DOHH2 (cell line): ENCODE results near the gene LSS.

Experiments
- H3F3A ChIP-seq: fragments of 200-600 bp; sonication (generic), shearing (Covaris generic); 2 replicates; pipeline ENCODE4 v1.6.0; 2016; ENCODE audit warnings: antibody characterized with exemption, mild to moderate bottlenecking; ENCODE audit not compliant: control insufficient read depth, insufficient read depth
- H3K27ac ChIP-seq: fragments of 200-600 bp; sonication (generic); 2 replicates; pipeline ENCODE4 v1.5.1; 2014; ENCODE audit warnings: low read depth, mild to moderate bottlenecking, low read length, moderate library complexity
- H3K27me3 ChIP-seq: fragments of 200-600 bp; sonication (generic); 2 replicates; pipeline ENCODE4 v1.6.1; 2014; ENCODE audit warnings: mild to moderate bottlenecking, low read length, mixed read lengths; ENCODE audit not compliant: control insufficient read depth
- H3K36me3 ChIP-seq: fragments of 200-600 bp; sonication (generic); 2 replicates; pipeline ENCODE4 v1.6.1; 2014; ENCODE audit warnings: mild to moderate bottlenecking, low read length, moderate library complexity, mixed read lengths; ENCODE audit not compliant: control insufficient read depth
- H3K4me1 ChIP-seq: fragments of 200-600 bp; sonication (generic); 2 replicates; pipeline ENCODE4 v1.6.1; 2014; ENCODE audit warnings: mild to moderate bottlenecking, low read length, mixed read lengths; ENCODE audit not compliant: control insufficient read depth
- H3K4me2 ChIP-seq: fragments of 200-600 bp; sonication (generic); 2 replicates; pipeline ENCODE4 v1.6.0; 2014; ENCODE audit warnings: mild to moderate bottlenecking, low read length, moderate library complexity
- H3K4me3 ChIP-seq: fragments of 200-600 bp; sonication (generic); 2 replicates; pipeline ENCODE4 v1.5.1; 2014; ENCODE audit warnings: mild to moderate bottlenecking, low read length, mixed read lengths
- H3K79me2 ChIP-seq: fragments of 200-600 bp; sonication (generic); 2 replicates; pipeline ENCODE4 v1.6.1; 2014; ENCODE audit warnings: mild to moderate bottlenecking, low read length, mixed read lengths; ENCODE audit not compliant: control insufficient read depth
- H3K9me2 ChIP-seq: fragments of 200-600 bp; sonication (generic); replicated peaks from 2 replicates; pipeline ENCODE4 v1.6.1; 2014; ENCODE audit warnings: mild to moderate bottlenecking, low read length, mixed read lengths; ENCODE audit not compliant: control insufficient read depth
- H3K9me3 ChIP-seq: fragments of 200-600 bp; sonication (generic); 2 replicates; pipeline ENCODE4 v1.6.1; 2014; ENCODE audit warnings: antibody characterized with exemption, low read length, mixed read lengths; ENCODE audit not compliant: control insufficient read depth, insufficient read depth
- H4K20me1 ChIP-seq: fragments of 200-600 bp; sonication (generic); 2 replicates; pipeline ENCODE4 v1.6.0; 2014; ENCODE audit warnings: low read depth, mild to moderate bottlenecking, antibody characterized with exemption, low read length, moderate library complexity; ENCODE audit not compliant: control insufficient read depth, insufficient read depth
- EZH2phosphoT487 ChIP-seq: fragments of 200-600 bp; sonication (generic); IDR thresholded peaks from 2 replicates; pipeline ENCODE4 v1.6.1; 2017; ENCODE audit warnings: borderline replicate concordance, mild to moderate bottlenecking, antibody characterized with exemption, low read length, moderate library complexity, mixed read lengths
- TF ChIP-seq, protein P1 (sequence below): fragments of 200-600 bp; sonication (generic); IDR thresholded peaks from one replicate; pipeline ENCODE4 v1.5.1; 2014; ENCODE audit warnings: antibody characterized with exemption, mild to moderate bottlenecking, low read depth, low read length; ENCODE audit not compliant: poor library complexity, severe bottlenecking

Gene LSS

DNA sequence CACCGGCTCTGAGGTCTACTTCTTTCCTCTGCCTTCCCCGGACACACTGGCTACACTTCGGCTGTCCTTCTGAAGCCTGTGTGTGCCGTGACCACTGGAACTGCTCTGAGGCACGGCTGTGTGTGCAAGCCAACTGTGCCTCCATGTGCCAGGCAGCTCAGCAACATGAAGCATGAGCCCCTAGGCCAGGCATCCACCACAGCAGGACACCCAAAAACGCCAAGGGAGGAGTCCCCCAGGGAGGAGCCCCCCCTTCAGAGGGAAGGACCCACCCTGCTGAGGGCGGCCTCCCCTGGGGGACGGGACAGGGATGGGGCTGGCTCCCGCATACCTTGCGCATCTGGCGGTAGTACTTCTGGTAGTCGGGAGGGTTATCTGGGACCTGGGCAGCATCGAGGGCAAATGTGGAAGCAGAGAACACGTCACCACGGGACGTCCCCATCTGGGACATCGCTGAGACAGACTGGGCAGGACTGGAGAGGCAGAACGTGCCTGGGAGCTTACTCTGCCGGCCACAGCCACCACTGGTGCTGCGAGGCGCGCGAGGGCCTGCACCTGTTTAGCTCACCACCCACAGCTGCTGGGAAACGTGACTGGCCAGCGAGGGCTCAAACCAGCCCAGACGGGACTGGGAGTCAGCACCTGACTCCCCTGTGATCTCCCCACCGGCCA is 20.5 kb downstream of the LSS start:
- Histone ChIP-seq H3K27me3 (no peaks in the 10 kb centered on the region), H3K9me2 (no peaks in the 10 kb centered on the region), H3K4me2 (no peak overlapping the region), H3K79me2 (no peaks in the 10 kb centered on the region), H3K4me3 (no peak overlapping the region), H3F3A (no peaks in the 10 kb centered on the region; the same call in 1 of the 2 replicates), H3K4me1 (no peaks in the 10 kb centered on the region), H3K36me3 (peaks cover 87% of the 10 kb centered on the region), H3K9me3 (no peaks in the 10 kb centered on the region), H3K27ac (no peak overlapping the region), H4K20me1 (no peaks in the 10 kb centered on the region)
- no peak for TF ChIP-seq EZH2phosphoT487
- TF ChIP-seq, protein P1, sequence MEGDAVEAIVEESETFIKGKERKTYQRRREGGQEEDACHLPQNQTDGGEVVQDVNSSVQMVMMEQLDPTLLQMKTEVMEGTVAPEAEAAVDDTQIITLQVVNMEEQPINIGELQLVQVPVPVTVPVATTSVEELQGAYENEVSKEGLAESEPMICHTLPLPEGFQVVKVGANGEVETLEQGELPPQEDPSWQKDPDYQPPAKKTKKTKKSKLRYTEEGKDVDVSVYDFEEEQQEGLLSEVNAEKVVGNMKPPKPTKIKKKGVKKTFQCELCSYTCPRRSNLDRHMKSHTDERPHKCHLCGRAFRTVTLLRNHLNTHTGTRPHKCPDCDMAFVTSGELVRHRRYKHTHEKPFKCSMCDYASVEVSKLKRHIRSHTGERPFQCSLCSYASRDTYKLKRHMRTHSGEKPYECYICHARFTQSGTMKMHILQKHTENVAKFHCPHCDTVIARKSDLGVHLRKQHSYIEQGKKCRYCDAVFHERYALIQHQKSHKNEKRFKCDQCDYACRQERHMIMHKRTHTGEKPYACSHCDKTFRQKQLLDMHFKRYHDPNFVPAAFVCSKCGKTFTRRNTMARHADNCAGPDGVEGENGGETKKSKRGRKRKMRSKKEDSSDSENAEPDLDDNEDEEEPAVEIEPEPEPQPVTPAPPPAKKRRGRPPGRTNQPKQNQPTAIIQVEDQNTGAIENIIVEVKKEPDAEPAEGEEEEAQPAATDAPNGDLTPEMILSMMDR: no peak

DNA sequence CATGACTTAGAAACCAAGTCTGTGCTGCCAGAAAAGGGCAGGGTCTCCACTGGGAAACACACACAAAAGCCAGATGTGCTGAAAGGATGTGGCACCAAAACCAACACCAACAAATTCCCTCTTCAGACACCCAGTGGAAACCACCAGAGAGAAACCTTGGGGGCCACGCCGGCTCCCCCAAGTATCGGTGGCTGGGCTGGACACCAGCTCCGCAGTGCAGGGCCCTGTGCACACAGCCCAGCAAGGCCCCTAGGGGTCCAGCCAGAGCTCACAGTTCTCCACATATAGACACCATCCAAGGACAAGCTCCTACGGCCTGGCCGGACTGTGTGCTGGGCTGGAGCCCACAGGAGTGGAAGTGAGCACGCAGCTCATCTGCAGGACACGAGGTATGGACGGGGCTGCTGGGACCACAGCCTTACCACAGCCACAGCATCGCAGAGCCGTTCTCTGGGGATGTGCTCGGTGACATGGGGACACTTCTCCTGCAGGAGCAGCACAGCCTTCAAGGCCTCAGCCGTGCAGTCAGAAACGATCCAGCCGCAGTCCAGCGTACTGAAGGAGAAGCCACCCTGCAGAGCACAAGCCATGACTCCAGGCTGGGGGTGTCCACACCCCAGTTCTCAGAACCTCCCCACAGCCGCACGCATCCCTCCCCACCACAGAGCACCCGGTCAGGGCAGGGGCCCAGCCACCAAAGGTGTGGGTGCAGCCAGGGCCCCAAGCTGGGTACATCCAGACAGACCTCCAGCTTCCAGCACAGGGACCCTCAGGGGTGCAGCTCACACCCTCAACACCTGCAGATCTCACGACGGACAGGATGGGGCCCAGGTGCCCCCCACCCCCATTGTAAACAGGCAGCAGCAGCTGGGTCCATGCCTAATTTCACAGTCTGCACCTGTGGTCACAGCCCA is 21.3 kb downstream of the LSS start:
- TF ChIP-seq, protein P1: no peak
- TF ChIP-seq EZH2phosphoT487: no peak

DNA sequence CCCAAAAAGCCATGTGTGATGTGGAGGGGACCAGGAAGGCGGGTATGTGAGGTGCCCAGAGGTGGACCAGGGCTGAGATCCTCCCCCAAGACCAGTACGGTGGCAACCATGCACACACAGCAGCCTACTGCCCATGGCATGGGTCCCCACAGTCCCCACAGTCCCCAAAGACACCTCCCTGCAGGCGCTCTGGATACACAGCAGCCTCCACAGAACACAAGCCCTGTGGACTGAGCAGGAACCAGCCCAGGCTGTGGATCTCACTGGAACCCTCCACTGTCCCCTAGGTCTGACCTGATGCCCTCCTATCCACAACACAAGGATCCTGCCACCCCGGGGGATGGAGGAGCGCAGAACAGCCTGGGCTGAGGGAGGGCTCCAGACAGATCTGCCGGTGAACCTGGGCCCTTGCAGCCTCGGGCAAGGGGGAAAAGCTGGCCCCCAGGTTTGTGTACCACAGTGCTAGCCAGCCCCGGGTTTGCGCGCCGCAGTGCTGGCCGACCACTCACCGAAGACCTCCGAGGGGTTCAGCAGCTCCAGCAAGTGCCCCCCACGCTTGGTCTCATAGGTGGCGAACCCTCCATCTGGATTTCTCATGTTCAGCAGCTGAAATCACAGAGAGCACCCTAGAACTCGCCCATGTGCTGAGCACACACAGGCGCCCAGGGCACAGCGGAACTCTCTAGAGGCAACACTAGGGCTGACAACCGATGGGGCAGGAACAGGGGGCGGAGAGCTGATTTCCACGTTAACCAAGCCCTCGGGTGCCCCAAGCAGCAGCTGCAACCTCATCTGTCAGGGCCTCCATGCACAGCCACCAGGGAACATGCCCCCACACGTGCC is 22.2 kb downstream of the LSS start:
- Histone ChIP-seq H3K27ac (no peak overlapping the region), H3K4me2 (no peak overlapping the region), H3K4me3 (no peak overlapping the region), H3K4me1 (no peaks in the 10 kb centered on the region), H3K79me2 (no peaks in the 10 kb centered on the region), H4K20me1 (no peaks in the 10 kb centered on the region), H3K9me2 (no peaks in the 10 kb centered on the region), H3F3A (no peaks in the 10 kb centered on the region; the same call in 1 of the 2 replicates), H3K36me3 (peaks cover 78% of the 10 kb centered on the region), H3K9me3 (no peaks in the 10 kb centered on the region), H3K27me3 (no peaks in the 10 kb centered on the region)
- TF ChIP-seq, protein P1: no peak

More for the DNA sequence above, 21.3 kb downstream of the LSS start:
- Histone ChIP-seq H3K4me1 (no peaks in the 10 kb centered on the region), H3K9me2 (no peaks in the 10 kb centered on the region), H3K27me3 (no peaks in the 10 kb centered on the region), H3K36me3 (peaks cover 85% of the 10 kb centered on the region), H4K20me1 (no peaks in the 10 kb centered on the region), H3K9me3 (no peaks in the 10 kb centered on the region), H3K79me2 (no peaks in the 10 kb centered on the region), H3F3A (no peaks in the 10 kb centered on the region; the same call in 1 of the 2 replicates), H3K4me2 (no peak overlapping the region), H3K27ac (no peak overlapping the region), H3K4me3 (no peak overlapping the region)
